Activated naive CD8-positive, alpha-beta T cell treated with anti-CD3 and anti-CD28 coated beads, Interleukin-2, amount 10 ng/mL, durations not matched to agents 7 days and 5 days (primary cell): ENCODE data around the gene SLN. TPM values are rescaled to one million over a fixed set of nuclear protein-coding genes. Genes with fewer than 3 reads are reported as not detected.

Source experiments
- ATAC-seq: fragments of 150-1000 bp; cut with Tn5 transposase; one replicate; pipeline ENCODE4 v1.10.0; 2021; ENCODE audit warnings: low read depth, moderate library complexity
- POLR2A ChIA-PET: fragments of 350-600 bp; sonication (Branson Sonifier 250); formaldehyde crosslinking; loops from one replicate; lab custom pipeline; 2021; ENCODE audit warnings: antibody characterized with exemption; lab: Charles Lee
- DNase-seq: peaks from one replicate; pipeline ENCODE4 v3.0.0; 2021
- H3K27ac Mint-ChIP-seq: one replicate; pipeline ENCODE4 v1.8.0; 2022; ENCODE audit warnings: mild to moderate bottlenecking, mixed read lengths
- H3K27me3 Mint-ChIP-seq: one replicate; pipeline ENCODE4 v1.8.0; 2022; ENCODE audit warnings: mild to moderate bottlenecking, moderate library complexity, mixed read lengths
- H3K36me3 Mint-ChIP-seq: one replicate; pipeline ENCODE4 v1.8.0; 2021; ENCODE audit warnings: mild to moderate bottlenecking, mixed read lengths
- H3K4me1 Mint-ChIP-seq: one replicate; pipeline ENCODE4 v1.8.0; 2021; ENCODE audit warnings: mixed read lengths
- H3K4me3 Mint-ChIP-seq: one replicate; pipeline ENCODE4 v1.8.0; 2022; ENCODE audit warnings: mild to moderate bottlenecking, moderate library complexity, mixed read lengths
- H3K9me3 Mint-ChIP-seq: one replicate; pipeline ENCODE4 v1.8.0; 2021; ENCODE audit warnings: mixed read lengths
- total RNA-seq, 2 experiments: library from RNA; stranded (reverse); gene quantifications; one replicate each; pipeline ENCODE4 v1.2.3, GENCODE V29; 2021

The SLN gene
- total RNA-seq, 2 experiments from 2014 or later: not detected

GRCh38 chr11:107736546-107736945 lies 24.7 kb upstream of the SLN start:
- Mint-ChIP-seq H3K27ac (peak overlapping the region; percentile 4), H3K27me3 (peaks cover 25% of the 10 kb centered on the region), H3K4me1 (no peaks in the 10 kb centered on the region), H3K36me3 (no peaks in the 10 kb centered on the region), H3K9me3 (peaks cover 2% of the 10 kb centered on the region), H3K4me3 (no peak overlapping the region)
- DNase-seq: no peak
- POLR2A ChIA-PET: no interaction called here
- ATAC-seq: no peak

- no peak overlapping the region for H3K27ac Mint-ChIP-seq
- H3K4me1 Mint-ChIP-seq: no peaks in the 10 kb centered on the region
- ATAC-seq (no peak), DNase-seq (no peak)
- H3K9me3 Mint-ChIP-seq: peaks cover 2% of the 10 kb centered on the region
- POLR2A ChIA-PET: no interaction called here
- H3K4me3 Mint-ChIP-seq: no peak overlapping the region
- H3K36me3 Mint-ChIP-seq: no peaks in the 10 kb centered on the region
- H3K27me3 Mint-ChIP-seq: peaks cover 32% of the 10 kb centered on the region
These were observed 21.7 kb upstream of the SLN start for GRCh38 chr11:107733518-107733917.

GRCh38 chr11:107732689-107733051 lies 20.8 kb upstream of the SLN start:
- ATAC-seq (no peak), DNase-seq (no peak)
- Mint-ChIP-seq H3K36me3 (no peaks in the 10 kb centered on the region), H3K9me3 (peaks cover 2% of the 10 kb centered on the region), H3K4me3 (no peak overlapping the region), H3K27me3 (peaks cover 33% of the 10 kb centered on the region), H3K27ac (no peak overlapping the region), H3K4me1 (no peaks in the 10 kb centered on the region)
- POLR2A ChIA-PET: no interaction called here

GRCh38 chr11:107731941-107732688 lies 20.3 kb upstream of the SLN start:
- Mint-ChIP-seq H3K4me1 (no peaks in the 10 kb centered on the region), H3K4me3 (no peak overlapping the region), H3K9me3 (no peaks in the 10 kb centered on the region), H3K27me3 (peaks cover 38% of the 10 kb centered on the region), H3K27ac (no peak overlapping the region), H3K36me3 (no peaks in the 10 kb centered on the region)
- POLR2A ChIA-PET: no interaction called here
- no peak for DNase-seq
- no peak for ATAC-seq

GRCh38 chr11:107722662-107723061 lies 10.8 kb upstream of the SLN start:
- Mint-ChIP-seq H3K36me3 (no peaks in the 10 kb centered on the region), H3K4me1 (no peaks in the 10 kb centered on the region), H3K9me3 (no peaks in the 10 kb centered on the region), H3K27me3 (peaks cover 34% of the 10 kb centered on the region), H3K4me3 (no peak overlapping the region), H3K27ac (no peak overlapping the region)
- DNase-seq (no peak), ATAC-seq (no peak)
- POLR2A ChIA-PET: no interaction called here

GRCh38 chr11:107721207-107721606 lies 9.4 kb upstream of the SLN start:
- Mint-ChIP-seq H3K36me3 (no peaks in the 10 kb centered on the region), H3K9me3 (no peaks in the 10 kb centered on the region), H3K4me1 (no peaks in the 10 kb centered on the region), H3K4me3 (no peak overlapping the region), H3K27me3 (peaks cover 25% of the 10 kb centered on the region), H3K27ac (no peak overlapping the region)
- ATAC-seq: no peak
- no peak for DNase-seq
- POLR2A ChIA-PET: no interaction called here

GRCh38 chr11:107720303-107720774 lies 8.5 kb upstream of the SLN start:
- no peaks in the 10 kb centered on the region for H3K9me3 Mint-ChIP-seq
- peaks cover 23% of the 10 kb centered on the region for H3K27me3 Mint-ChIP-seq

GRCh38 chr11:107719557-107720302 lies 7.9 kb upstream of the SLN start:
- Mint-ChIP-seq H3K27ac (no peak overlapping the region), H3K36me3 (no peaks in the 10 kb centered on the region), H3K27me3 (peaks cover 20% of the 10 kb centered on the region), H3K4me3 (no peak overlapping the region), H3K9me3 (no peaks in the 10 kb centered on the region), H3K4me1 (no peaks in the 10 kb centered on the region)
- ATAC-seq (no peak), DNase-seq (no peak)
- POLR2A ChIA-PET: no interaction called here

More at GRCh38 chr11:107720303-107720774, 8.5 kb upstream of the SLN start:
- H3K36me3 Mint-ChIP-seq: no peaks in the 10 kb centered on the region
- ATAC-seq (no peak), DNase-seq (no peak)
- H3K4me3 Mint-ChIP-seq: no peak overlapping the region
- H3K4me1 Mint-ChIP-seq: no peaks in the 10 kb centered on the region
- H3K27ac Mint-ChIP-seq: no peak overlapping the region
- POLR2A ChIA-PET: no interaction called here

GRCh38 chr11:107719073-107719472 lies 7.2 kb upstream of the SLN start:
- no peak for DNase-seq

GRCh38 chr11:107716884-107717532 lies 5.2 kb upstream of the SLN start:
- ATAC-seq (no peak), DNase-seq (no peak)
- POLR2A ChIA-PET: no interaction called here
- Mint-ChIP-seq H3K36me3 (no peaks in the 10 kb centered on the region), H3K9me3 (no peaks in the 10 kb centered on the region), H3K4me3 (no peak overlapping the region), H3K4me1 (no peaks in the 10 kb centered on the region), H3K27ac (no peak overlapping the region), H3K27me3 (peaks cover 7% of the 10 kb centered on the region)

More at GRCh38 chr11:107719073-107719472, 7.2 kb upstream of the SLN start:
- no peak overlapping the region for H3K27ac Mint-ChIP-seq
- no peak for ATAC-seq
- POLR2A ChIA-PET: no interaction called here
- H3K9me3 Mint-ChIP-seq: no peaks in the 10 kb centered on the region
- H3K4me1 Mint-ChIP-seq: no peaks in the 10 kb centered on the region
- peaks cover 15% of the 10 kb centered on the region for H3K27me3 Mint-ChIP-seq
- H3K36me3 Mint-ChIP-seq: no peaks in the 10 kb centered on the region
- H3K4me3 Mint-ChIP-seq: no peak overlapping the region

- DNase-seq (no peak), ATAC-seq (no peak)
- Mint-ChIP-seq H3K9me3 (no peaks in the 10 kb centered on the region), H3K36me3 (no peaks in the 10 kb centered on the region), H3K4me3 (no peak overlapping the region), H3K4me1 (no peaks in the 10 kb centered on the region), H3K27ac (no peak overlapping the region), H3K27me3 (peaks cover 10% of the 10 kb centered on the region)
- POLR2A ChIA-PET: no interaction called here
These were observed 1.2 kb upstream of the SLN start for GRCh38 chr11:107713009-107713408.

GRCh38 chr11:107710301-107710700 lies 1.6 kb downstream of the SLN start:
- POLR2A ChIA-PET: no interaction called here
- no peak overlapping the region for H3K4me3 Mint-ChIP-seq
- no peaks in the 10 kb centered on the region for H3K36me3 Mint-ChIP-seq
- DNase-seq: no peak
- H3K27me3 Mint-ChIP-seq: peaks cover 9% of the 10 kb centered on the region
- H3K9me3 Mint-ChIP-seq: no peaks in the 10 kb centered on the region
- ATAC-seq: no peak
- no peaks in the 10 kb centered on the region for H3K4me1 Mint-ChIP-seq
- no peak overlapping the region for H3K27ac Mint-ChIP-seq

- H3K27ac Mint-ChIP-seq: no peak overlapping the region
- H3K9me3 Mint-ChIP-seq: no peaks in the 10 kb centered on the region
- H3K36me3 Mint-ChIP-seq: no peaks in the 10 kb centered on the region
- peaks cover 7% of the 10 kb centered on the region for H3K27me3 Mint-ChIP-seq
- DNase-seq (no peak), ATAC-seq (no peak)
- no peaks in the 10 kb centered on the region for H3K4me1 Mint-ChIP-seq
- H3K4me3 Mint-ChIP-seq: no peak overlapping the region
- POLR2A ChIA-PET: no interaction called here
These were observed 3.1 kb downstream of the SLN start for GRCh38 chr11:107708792-107709191.
